IMR-90 (cell line): ENCODE measurements around the gene NEURL1. TPM values are rescaled to one million over a fixed set of nuclear protein-coding genes. Genes with fewer than 3 reads are reported as not detected.

Experiments
- ATAC-seq: fragments of 200-7000 bp; cut with Tn5 transposase; 2 replicates; pipeline ENCODE4 v1.9.1; 2020; ENCODE audit warnings: low read depth, mild to moderate bottlenecking, moderate library complexity
- BruUV-seq: library from RNA; stranded (reverse); fragments of 400-500 nt; replicated peaks from 2 replicates; lab custom pipeline; 2021; lab: Mats Ljungman, UMichigan
- CTCF ChIA-PET: fragments of 300-600 bp; formaldehyde crosslinking; extraction: SDS; loops from one replicate; lab custom pipeline; 2021; ENCODE audit warnings: antibody characterized with exemption; lab: Yijun Ruan, JAX
- POLR2A ChIA-PET: fragments of 300-600 bp; sonication (Branson Sonifier 250); formaldehyde crosslinking; loops from one replicate; lab custom pipeline; 2022; ENCODE audit warnings: antibody characterized with exemption; ENCODE audit not compliant: unreplicated experiment; lab: Charles Lee
- DNase-seq: peaks from one replicate; pipeline ENCODE4 v3.0.0; 2013
- H2AFZ ChIP-seq: replicated peaks from 2 replicates; pipeline ENCODE3; 2013; ENCODE audit warnings: low read length, mild to moderate bottlenecking; ENCODE audit not compliant: poor library complexity
- H2AK5ac ChIP-seq: 2 replicates; pipeline ENCODE4 v1.6.1; 2013; ENCODE audit warnings: low read depth, low read length, inconsistent platforms
- H2AK9ac ChIP-seq: replicated peaks from 2 replicates; pipeline ENCODE3; 2013; ENCODE audit warnings: mild to moderate bottlenecking, low read depth, low read length, moderate library complexity; ENCODE audit not compliant: poor library complexity
- H2BK120ac ChIP-seq: 2 replicates; pipeline ENCODE4 v1.6.1; 2013; ENCODE audit warnings: low read depth, low read length, inconsistent platforms
- H2BK15ac ChIP-seq: 3 replicates; pipeline ENCODE4 v1.6.1; 2013; ENCODE audit warnings: low read depth, low read length, inconsistent platforms
- H2BK20ac ChIP-seq: 2 replicates; pipeline ENCODE4 v1.6.1; 2013; ENCODE audit warnings: low read depth, mild to moderate bottlenecking, inconsistent platforms, low read length, moderate library complexity
- H2BK5ac ChIP-seq: 2 replicates; pipeline ENCODE4 v1.6.1; 2013; ENCODE audit warnings: mild to moderate bottlenecking, low read depth, low read length, inconsistent platforms; ENCODE audit not compliant: poor library complexity, severe bottlenecking
- H3K14ac ChIP-seq: replicated peaks from 2 replicates; pipeline ENCODE4 v1.6.1; 2013; ENCODE audit warnings: low read depth, low read length, inconsistent platforms
- H3K18ac ChIP-seq: 2 replicates; pipeline ENCODE4 v1.6.1; 2013; ENCODE audit warnings: low read depth, low read length, control low read depth
- H3K23ac ChIP-seq: 2 replicates; pipeline ENCODE4 v1.6.1; 2013; ENCODE audit warnings: low read depth, low read length, inconsistent platforms
- H3K27ac ChIP-seq: 2 replicates; pipeline ENCODE4 v1.5.1; 2013; ENCODE audit warnings: mild to moderate bottlenecking, control low read depth, low read length; ENCODE audit not compliant: insufficient read depth
- H3K27me3 ChIP-seq: 2 replicates; pipeline ENCODE4 v1.6.1; 2013; ENCODE audit warnings: low read length; ENCODE audit not compliant: control insufficient read depth, insufficient read depth
- H3K36me3 ChIP-seq: 2 replicates; pipeline ENCODE4 v1.6.1; 2013; ENCODE audit warnings: low read length, mixed read lengths; ENCODE audit not compliant: control insufficient read depth, insufficient read depth
- H3K4ac ChIP-seq: 2 replicates; pipeline ENCODE4 v1.6.1; 2013; ENCODE audit warnings: low read depth, low read length, inconsistent platforms
- H3K4me1 ChIP-seq: 2 replicates; pipeline ENCODE4 v1.6.1; 2013; ENCODE audit warnings: low read length, mixed read lengths; ENCODE audit not compliant: control insufficient read depth, insufficient read depth
- H3K4me2 ChIP-seq: 2 replicates; pipeline ENCODE4 v1.6.1; 2013; ENCODE audit warnings: low read depth, mild to moderate bottlenecking, control low read depth, low read length, moderate library complexity
- H3K4me3 ChIP-seq: 2 replicates; pipeline ENCODE4 v1.5.1; 2013; ENCODE audit warnings: low read depth, mild to moderate bottlenecking, control low read depth, low read length, moderate library complexity; ENCODE audit not compliant: insufficient read depth
- H3K56ac ChIP-seq: 2 replicates; pipeline ENCODE4 v1.6.1; 2013; ENCODE audit warnings: low read length, inconsistent platforms; ENCODE audit not compliant: insufficient read depth; ENCODE audit errors: extremely low read depth
- H3K79me1 ChIP-seq, 2 experiments: 2 replicates each; pipeline ENCODE4 v1.6.1; 2013; ENCODE audit warnings: low read length in 2 of 2, inconsistent platforms in 1 of 2, low read depth in 1 of 2
- H3K9ac ChIP-seq: 2 replicates; pipeline ENCODE4 v1.6.1; 2013; ENCODE audit warnings: low read depth, low read length, control low read depth
- H3K9me1 ChIP-seq: 2 replicates; pipeline ENCODE4 v1.6.1; 2013; ENCODE audit warnings: low read length, inconsistent platforms; ENCODE audit not compliant: insufficient read depth
- H3K9me3 ChIP-seq: 2 replicates; pipeline ENCODE4 v1.6.1; 2013; ENCODE audit warnings: low read length; ENCODE audit not compliant: control insufficient read depth, insufficient read depth
- H4K20me1 ChIP-seq: 2 replicates; pipeline ENCODE4 v1.6.1; 2013; ENCODE audit warnings: low read length, inconsistent platforms; ENCODE audit not compliant: insufficient read depth
- H4K5ac ChIP-seq: 2 replicates; pipeline ENCODE4 v1.6.1; 2013; ENCODE audit warnings: mild to moderate bottlenecking, low read depth, low read length, control low read depth
- H4K8ac ChIP-seq, 2 experiments: 2 replicates each; pipeline ENCODE4 v1.6.1; 2013; ENCODE audit warnings: low read depth in 2 of 2, low read length in 2 of 2, control low read depth in 1 of 2, inconsistent platforms in 1 of 2
- H4K91ac ChIP-seq: 2 replicates; pipeline ENCODE4 v1.6.1; 2013; ENCODE audit warnings: low read depth, low read length, inconsistent platforms; ENCODE audit not compliant: insufficient read depth
- BHLHE40 ChIP-seq: fragments of 150-350 bp; IDR thresholded peaks from 2 replicates; pipeline ENCODE4 v1.6.1; 2016; ENCODE audit warnings: mild to moderate bottlenecking, low read depth, low read length
- CEBPB ChIP-seq: IDR thresholded peaks from 2 replicates; pipeline ENCODE4 v1.6.1; 2012; ENCODE audit warnings: low read depth, low read length, improper control_type of control experiment
- CHD1 ChIP-seq: IDR thresholded peaks from 2 replicates; pipeline ENCODE4 v1.6.1; 2012; ENCODE audit warnings: low read depth, low read length, improper control_type of control experiment
- FOS ChIP-seq: fragments of 150-350 bp; IDR thresholded peaks from 2 replicates; pipeline ENCODE4 v1.6.1; 2016; ENCODE audit warnings: low read depth, low read length
- MAFK ChIP-seq: IDR thresholded peaks from 2 replicates; pipeline ENCODE4 v1.6.1; 2012; ENCODE audit warnings: low read depth, low read length, improper control_type of control experiment
- MAZ ChIP-seq: IDR thresholded peaks from 2 replicates; pipeline ENCODE4 v1.6.1; 2012; ENCODE audit warnings: low read depth, mild to moderate bottlenecking, low read length, improper control_type of control experiment, moderate library complexity, borderline replicate concordance
- MXI1 ChIP-seq: IDR thresholded peaks from 2 replicates; pipeline ENCODE4 v1.6.1; 2012; ENCODE audit warnings: low read depth, mild to moderate bottlenecking, low read length, moderate library complexity, borderline replicate concordance
- NFE2L2 ChIP-seq: fragments of 150-350 bp; IDR thresholded peaks from 2 replicates; pipeline ENCODE4 v1.6.1; 2016; ENCODE audit warnings: low read depth, mild to moderate bottlenecking, low read length
- POLR2A ChIP-seq: IDR thresholded peaks from 2 replicates; pipeline ENCODE4 v1.6.1; 2012; ENCODE audit warnings: mild to moderate bottlenecking, low read depth, low read length
- RAD21 ChIP-seq: IDR thresholded peaks from 2 replicates; pipeline ENCODE4 v1.6.1; 2012; ENCODE audit warnings: low read length, improper control_type of control experiment
- RCOR1 ChIP-seq: IDR thresholded peaks from 2 replicates; pipeline ENCODE4 v1.6.1; 2012; ENCODE audit warnings: mild to moderate bottlenecking, low read length, improper control_type of control experiment; ENCODE audit not compliant: insufficient replicate concordance
- RFX5 ChIP-seq: IDR thresholded peaks from 2 replicates; pipeline ENCODE4 v1.8.0; 2012; ENCODE audit warnings: low read depth, mild to moderate bottlenecking, low read length, moderate library complexity
- SMC3 ChIP-seq: fragments of 150-350 bp; IDR thresholded peaks from 2 replicates; pipeline ENCODE4 v1.6.1; 2016; ENCODE audit warnings: low read depth, mild to moderate bottlenecking, antibody characterized with exemption, low read length, moderate library complexity
- WGBS, 2 experiments: methylation state at CpG; one replicate each; pipeline versions ENCODE4 v1.1.5 to v1.1.7; 2013; ENCODE audit warnings: missing lambda C conversion rate in 2 of 2; ENCODE audit not compliant: insufficient read length in 1 of 2; ENCODE audit errors: extremely low coverage in 2 of 2; 5-methylcytosine and 5-hydroxymethylcytosine counted together
- dilution Hi-C: fragments of 300-500 bp; cut with HindIII; formaldehyde crosslinking; loops from one replicate; pipeline ENCODE4 v1.14.3; 2018; ENCODE audit warnings: low sequenced_read_pairs; ENCODE audit not compliant: unreplicated experiment
- in situ Hi-C: fragments of 300-500 bp; cut with MboI; formaldehyde crosslinking; loops from 3 replicates; pipeline ENCODE4 v1.14.3; 2019; ENCODE audit warnings: low sequenced_read_pairs, inconsistent platforms, mixed read lengths
- intact Hi-C: fragments of 100-400 bp; cut with micrococcal nuclease; formaldehyde crosslinking; loops from 2 replicates; pipeline ENCODE4 v1.10.0; 2022
- polyA plus RNA-seq, 3 experiments: library from polyadenylated mRNA; depleted of rRNA; stranded (reverse); fragments of >200 nt; gene quantifications; 2 replicates each; pipeline ENCODE4 v1.2.3, GENCODE V29; 2012; ENCODE audit warnings: low replicate concordance in 1 of 3
- total RNA-seq: library from RNA; depleted of rRNA; stranded (reverse); fragments of >200 nt; gene quantifications from 2 replicates; pipeline ENCODE4 v1.2.3, GENCODE V29; 2012
- TF ChIP-seq, protein P1 (sequence below): conservative IDR thresholded peaks from 2 replicates; pipeline ENCODE4 v1.5.1; 2012; ENCODE audit warnings: mild to moderate bottlenecking, low read depth, low read length, improper control_type of control experiment
- TF ChIP-seq, protein P2 (sequence below): fragments of 150-350 bp; IDR thresholded peaks from 2 replicates; pipeline ENCODE4 v1.6.1; 2017; ENCODE audit warnings: mild to moderate bottlenecking, antibody characterized with exemption, low read length, low read depth
- TF ChIP-seq, protein P3 (sequence below): fragments of 150-350 bp; IDR thresholded peaks from 2 replicates; pipeline ENCODE4 v1.6.1; 2016; ENCODE audit warnings: low read depth, mild to moderate bottlenecking, low read length, moderate library complexity, borderline replicate concordance

NEURL1 gene
- total and polyA plus RNA-seq, 2 of the 4 experiments (the other 2 are of a cell fraction): 0.36 to 0.82 TPM

DNA sequence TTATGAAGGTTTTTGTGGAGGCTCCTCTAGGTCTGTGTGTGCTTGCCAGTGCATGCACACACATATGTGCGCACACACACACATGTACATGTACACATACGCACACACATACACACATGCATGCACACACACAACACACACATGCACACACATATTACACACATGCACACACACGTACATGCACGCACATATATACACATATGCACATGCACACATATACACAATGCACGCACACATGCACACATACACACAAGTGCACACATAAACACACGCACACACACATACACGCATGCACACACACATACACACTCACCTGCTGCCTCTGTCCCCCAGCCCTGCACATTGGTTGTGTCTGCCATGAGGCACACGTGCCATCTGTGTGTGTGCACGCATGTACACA lies 66.3 kb downstream of the NEURL1 start:
- H4K91ac ChIP-seq: no peak overlapping the region
- in situ Hi-C loops (no loop called here), dilution Hi-C loops (no loop called here), intact Hi-C loops (no loop called here)
- no peak overlapping the region for H2BK120ac ChIP-seq
- H3K27ac ChIP-seq: no peak overlapping the region
- H2BK20ac ChIP-seq: no peak overlapping the region
- DNase-seq (no peak), ATAC-seq (no peak)
- no peak overlapping the region for H3K18ac ChIP-seq
- no peak overlapping the region for H3K56ac ChIP-seq
- H3K4me3 ChIP-seq: no peak overlapping the region
- H2AK9ac ChIP-seq: no peak overlapping the region
- no peak overlapping the region for H2AFZ ChIP-seq
- POLR2A ChIA-PET: no interaction called here
- 90% methylated on average over 6 of the region's 9 CpGs; no CpG with 5 or more reads in 1 of the 2 experiments for WGBS, 2 experiments
- CTCF ChIA-PET: no interaction called here
- no peak overlapping the region for H2BK15ac ChIP-seq
- no TSS peak for BruUV-seq
- no peaks in the 10 kb centered on the region for H3K79me1 ChIP-seq
- H3K27me3 ChIP-seq: peaks cover 66% of the 10 kb centered on the region
- H3K14ac ChIP-seq: no peak overlapping the region
- no peaks in the 10 kb centered on the region for H3K36me3 ChIP-seq
- no peak overlapping the region for H3K9ac ChIP-seq
- H3K4me1 ChIP-seq: peaks cover 5% of the 10 kb centered on the region; the same call in 1 of the 2 replicates
- H4K20me1 ChIP-seq: peaks cover under 1% of the 10 kb centered on the region
- TF ChIP-seq BHLHE40: no peak
- no peak for TF ChIP-seq CEBPB
- TF ChIP-seq NFE2L2: no peak
- TF ChIP-seq MAZ: no peak
- TF ChIP-seq POLR2A: no peak
- TF ChIP-seq MXI1: no peak
- TF ChIP-seq CHD1: no peak
- TF ChIP-seq, protein P1, sequence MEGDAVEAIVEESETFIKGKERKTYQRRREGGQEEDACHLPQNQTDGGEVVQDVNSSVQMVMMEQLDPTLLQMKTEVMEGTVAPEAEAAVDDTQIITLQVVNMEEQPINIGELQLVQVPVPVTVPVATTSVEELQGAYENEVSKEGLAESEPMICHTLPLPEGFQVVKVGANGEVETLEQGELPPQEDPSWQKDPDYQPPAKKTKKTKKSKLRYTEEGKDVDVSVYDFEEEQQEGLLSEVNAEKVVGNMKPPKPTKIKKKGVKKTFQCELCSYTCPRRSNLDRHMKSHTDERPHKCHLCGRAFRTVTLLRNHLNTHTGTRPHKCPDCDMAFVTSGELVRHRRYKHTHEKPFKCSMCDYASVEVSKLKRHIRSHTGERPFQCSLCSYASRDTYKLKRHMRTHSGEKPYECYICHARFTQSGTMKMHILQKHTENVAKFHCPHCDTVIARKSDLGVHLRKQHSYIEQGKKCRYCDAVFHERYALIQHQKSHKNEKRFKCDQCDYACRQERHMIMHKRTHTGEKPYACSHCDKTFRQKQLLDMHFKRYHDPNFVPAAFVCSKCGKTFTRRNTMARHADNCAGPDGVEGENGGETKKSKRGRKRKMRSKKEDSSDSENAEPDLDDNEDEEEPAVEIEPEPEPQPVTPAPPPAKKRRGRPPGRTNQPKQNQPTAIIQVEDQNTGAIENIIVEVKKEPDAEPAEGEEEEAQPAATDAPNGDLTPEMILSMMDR: no peak
- TF ChIP-seq, protein P2, sequence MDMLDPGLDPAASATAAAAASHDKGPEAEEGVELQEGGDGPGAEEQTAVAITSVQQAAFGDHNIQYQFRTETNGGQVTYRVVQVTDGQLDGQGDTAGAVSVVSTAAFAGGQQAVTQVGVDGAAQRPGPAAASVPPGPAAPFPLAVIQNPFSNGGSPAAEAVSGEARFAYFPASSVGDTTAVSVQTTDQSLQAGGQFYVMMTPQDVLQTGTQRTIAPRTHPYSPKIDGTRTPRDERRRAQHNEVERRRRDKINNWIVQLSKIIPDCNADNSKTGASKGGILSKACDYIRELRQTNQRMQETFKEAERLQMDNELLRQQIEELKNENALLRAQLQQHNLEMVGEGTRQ: no peak
- no peak for TF ChIP-seq RAD21
- TF ChIP-seq FOS: no peak
- no peak for TF ChIP-seq RCOR1
- TF ChIP-seq MAFK: no peak
- no peak for TF ChIP-seq SMC3
- TF ChIP-seq, protein P3, sequence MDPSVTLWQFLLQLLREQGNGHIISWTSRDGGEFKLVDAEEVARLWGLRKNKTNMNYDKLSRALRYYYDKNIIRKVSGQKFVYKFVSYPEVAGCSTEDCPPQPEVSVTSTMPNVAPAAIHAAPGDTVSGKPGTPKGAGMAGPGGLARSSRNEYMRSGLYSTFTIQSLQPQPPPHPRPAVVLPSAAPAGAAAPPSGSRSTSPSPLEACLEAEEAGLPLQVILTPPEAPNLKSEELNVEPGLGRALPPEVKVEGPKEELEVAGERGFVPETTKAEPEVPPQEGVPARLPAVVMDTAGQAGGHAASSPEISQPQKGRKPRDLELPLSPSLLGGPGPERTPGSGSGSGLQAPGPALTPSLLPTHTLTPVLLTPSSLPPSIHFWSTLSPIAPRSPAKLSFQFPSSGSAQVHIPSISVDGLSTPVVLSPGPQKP: no peak
- no peak for TF ChIP-seq RFX5
- no peak overlapping the region for H3K4ac ChIP-seq
- H3K9me3 ChIP-seq: peaks cover 3% of the 10 kb centered on the region
- no peak overlapping the region for H3K23ac ChIP-seq
- no peak overlapping the region for H2BK5ac ChIP-seq
- no peak overlapping the region for H4K8ac ChIP-seq
- no peak overlapping the region for H3K4me2 ChIP-seq
- peaks cover 7% of the 10 kb centered on the region; the same call in 1 of the 2 replicates for H3K9me1 ChIP-seq
- no peak overlapping the region for H2AK5ac ChIP-seq
- no peak overlapping the region for H4K5ac ChIP-seq
